HEK293 (cell line): Measurements from ENCODE around the gene DCST1.

Experiments
- MZF1 ChIP-seq: fragments of 450-650 bp; formaldehyde crosslinking; IDR thresholded peaks from 2 replicates; pipeline ENCODE4 v1.5.1; 2017; ENCODE audit warnings: missing biosample characterization, missing genetic modification characterization, borderline replicate concordance
- PRDM4 ChIP-seq: fragments of 450-650 bp; formaldehyde crosslinking; IDR thresholded peaks from 2 replicates; pipeline ENCODE4 v1.5.1; 2017; ENCODE audit warnings: missing biosample characterization, missing genetic modification characterization
- REPIN1 ChIP-seq: fragments of 450-650 bp; formaldehyde crosslinking; IDR thresholded peaks from 2 replicates; pipeline ENCODE4 v1.5.1; 2017; ENCODE audit warnings: missing biosample characterization, missing genetic modification characterization, low read depth
- SP3 ChIP-seq: fragments of 450-650 bp; formaldehyde crosslinking; IDR thresholded peaks from 2 replicates; pipeline ENCODE4 v1.5.1; 2016; ENCODE audit warnings: missing biosample characterization, missing genetic modification characterization
- TCF7L2 ChIP-seq: IDR thresholded peaks from 2 replicates; pipeline ENCODE4 v1.6.1; 2011; ENCODE audit warnings: low read depth, mild to moderate bottlenecking, inconsistent platforms, low read length, moderate library complexity, borderline replicate concordance
- ZFP41 ChIP-seq: fragments of 450-650 bp; formaldehyde crosslinking; IDR thresholded peaks from 2 replicates; pipeline ENCODE4 v1.5.1; 2016; ENCODE audit warnings: missing biosample characterization, missing genetic modification characterization, borderline replicate concordance
- ZIC2 ChIP-seq: fragments of 450-650 bp; formaldehyde crosslinking; IDR thresholded peaks from 2 replicates; pipeline ENCODE4 v1.5.1; 2016; ENCODE audit warnings: missing biosample characterization, missing genetic modification characterization
- ZNF121 ChIP-seq: fragments of 450-650 bp; formaldehyde crosslinking; IDR thresholded peaks from 2 replicates; pipeline ENCODE4 v1.5.1; 2016; ENCODE audit warnings: missing biosample characterization, missing genetic modification characterization
- ZNF132 ChIP-seq: fragments of 450-650 bp; formaldehyde crosslinking; IDR thresholded peaks from 2 replicates; pipeline ENCODE4 v1.5.1; 2017; ENCODE audit warnings: missing biosample characterization, missing genetic modification characterization, borderline replicate concordance
- ZNF133 ChIP-seq: fragments of 450-650 bp; formaldehyde crosslinking; IDR thresholded peaks from 2 replicates; pipeline ENCODE4 v1.5.1; 2016; ENCODE audit warnings: missing biosample characterization, missing genetic modification characterization
- ZNF16 ChIP-seq: fragments of 450-650 bp; formaldehyde crosslinking; IDR thresholded peaks from 2 replicates; pipeline ENCODE4 v1.5.1; 2016; ENCODE audit warnings: low read depth, missing biosample characterization, missing genetic modification characterization
- ZNF175 ChIP-seq: fragments of 450-650 bp; formaldehyde crosslinking; IDR thresholded peaks from 2 replicates; pipeline ENCODE4 v1.5.1; 2016; ENCODE audit warnings: missing biosample characterization, missing genetic modification characterization
- ZNF221 ChIP-seq: fragments of 450-650 bp; formaldehyde crosslinking; IDR thresholded peaks from 2 replicates; pipeline ENCODE4 v1.5.1; 2017; ENCODE audit warnings: missing biosample characterization, missing genetic modification characterization, borderline replicate concordance
- ZNF24 ChIP-seq: fragments of 450-650 bp; formaldehyde crosslinking; IDR thresholded peaks from 2 replicates; pipeline ENCODE4 v1.5.1; 2016; ENCODE audit warnings: missing biosample characterization, missing genetic modification characterization
- ZNF274 ChIP-seq, 2 experiments: fragments of 200-500 bp in 1 of 2; fragments of 450-650 bp in 1 of 2; sonication (Bioruptor generic) in 1 of 2; formaldehyde crosslinking in 1 of 2; IDR thresholded peaks; 2 replicates each; pipeline versions ENCODE4 v1.5.1 to v1.6.1; 2014 to 2016; ENCODE audit warnings: borderline replicate concordance in 1 of 2, inconsistent platforms in 1 of 2, low read length in 1 of 2, missing biosample characterization in 1 of 2, missing genetic modification characterization in 1 of 2
- ZNF366 ChIP-seq: fragments of 450-650 bp; formaldehyde crosslinking; conservative IDR thresholded peaks from 2 replicates; pipeline ENCODE4 v1.5.1; 2016; ENCODE audit warnings: missing biosample characterization, missing genetic modification characterization
- ZNF37A ChIP-seq: fragments of 450-650 bp; IDR thresholded peaks from 2 replicates; pipeline ENCODE4 v1.5.1; 2018; ENCODE audit warnings: missing biosample characterization, missing genetic modification characterization
- ZNF394 ChIP-seq: fragments of 450-650 bp; formaldehyde crosslinking; IDR thresholded peaks from 2 replicates; pipeline ENCODE4 v1.5.1; 2016; ENCODE audit warnings: missing biosample characterization, missing genetic modification characterization, mild to moderate bottlenecking, moderate library complexity, borderline replicate concordance
- ZNF521 ChIP-seq: fragments of 450-650 bp; formaldehyde crosslinking; IDR thresholded peaks from 2 replicates; pipeline ENCODE4 v1.5.1; 2017; ENCODE audit warnings: missing biosample characterization, mild to moderate bottlenecking, missing genetic modification characterization
- ZNF530 ChIP-seq: fragments of 450-650 bp; formaldehyde crosslinking; IDR thresholded peaks from 2 replicates; pipeline ENCODE4 v1.5.1; 2016; ENCODE audit warnings: low read depth, missing biosample characterization, missing genetic modification characterization
- ZNF677 ChIP-seq: fragments of 450-650 bp; IDR thresholded peaks from 2 replicates; pipeline ENCODE4 v1.5.0; 2018; ENCODE audit warnings: missing biosample characterization, mild to moderate bottlenecking, missing genetic modification characterization, moderate library complexity
- ZNF692 ChIP-seq: fragments of 450-650 bp; formaldehyde crosslinking; IDR thresholded peaks from 2 replicates; pipeline ENCODE4 v1.5.1; 2016; ENCODE audit warnings: missing biosample characterization, missing genetic modification characterization
- TF ChIP-seq, protein P1 (sequence below): fragments of 450-650 bp; formaldehyde crosslinking; IDR thresholded peaks from 2 replicates; pipeline ENCODE4 v1.5.1; 2016; ENCODE audit warnings: missing biosample characterization, missing genetic modification characterization
- TF ChIP-seq, protein P2 (sequence below): fragments of 450-650 bp; formaldehyde crosslinking; IDR thresholded peaks from 2 replicates; pipeline ENCODE4 v1.5.1; 2017; ENCODE audit warnings: missing biosample characterization, missing genetic modification characterization
- TF ChIP-seq, protein P3 (sequence below): fragments of 450-650 bp; formaldehyde crosslinking; IDR thresholded peaks from 2 replicates; pipeline ENCODE4 v1.5.1; 2016; ENCODE audit warnings: missing biosample characterization, missing genetic modification characterization

The DCST1 gene

GRCh38 chr1:155050560-155051341 lies 17.1 kb downstream of the DCST1 start, which contains the start of gene ADAM15 (continued):
- TF ChIP-seq ZNF677 (tag by site-specific recombination) (no peak), REPIN1 (tag by site-specific recombination) (no peak), ZNF24 (peak; percentile 42; the same call in 1 of the 2 replicates), TCF7L2 (no peak), MZF1 (tag by site-specific recombination) (no peak), ZNF692 (peak; percentile 77; the same call in 1 of the 2 replicates), ZFP41 (tag by site-specific recombination) (no peak), ZNF394 (peak; percentile 53; the same call in 1 of the 2 replicates), ZNF16 (no peak), ZIC2 (tag by site-specific recombination) (peak; percentile 72), ZNF274 (IDR thresholded peaks at IDR 0.05; ENCODE audit: low read length) (no peak), ZNF274 (tag by site-specific recombination; IDR thresholded peaks at IDR 0.05; ENCODE audit: borderline replicate concordance) (no peak), PRDM4 (tag by site-specific recombination) (no peak), ZNF133 (no peak), ZNF37A (no peak), ZNF530 (tag by site-specific recombination) (no peak), ZNF521 (tag by site-specific recombination) (no peak), ZNF221 (tag by site-specific recombination) (no peak), SP3 (tag by site-specific recombination) (peak; percentile 86), ZNF175 (tag by site-specific recombination) (no peak), ZNF132 (no peak), ZNF366 (no peak), ZNF121 (tag by site-specific recombination) (peak; percentile 91)
- TF ChIP-seq, protein P1, sequence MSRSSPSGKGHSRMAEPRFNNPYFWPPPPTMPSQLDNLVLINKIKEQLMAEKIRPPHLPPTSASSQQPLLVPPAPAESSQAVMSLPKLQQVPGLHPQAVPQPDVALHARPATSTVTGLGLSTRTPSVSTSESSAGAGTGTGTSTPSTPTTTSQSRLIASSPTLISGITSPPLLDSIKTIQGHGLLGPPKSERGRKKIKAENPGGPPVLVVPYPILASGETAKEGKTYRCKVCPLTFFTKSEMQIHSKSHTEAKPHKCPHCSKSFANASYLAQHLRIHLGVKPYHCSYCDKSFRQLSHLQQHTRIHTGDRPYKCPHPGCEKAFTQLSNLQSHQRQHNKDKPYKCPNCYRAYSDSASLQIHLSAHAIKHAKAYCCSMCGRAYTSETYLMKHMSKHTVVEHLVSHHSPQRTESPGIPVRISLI = no peak
- TF ChIP-seq, protein P2, sequence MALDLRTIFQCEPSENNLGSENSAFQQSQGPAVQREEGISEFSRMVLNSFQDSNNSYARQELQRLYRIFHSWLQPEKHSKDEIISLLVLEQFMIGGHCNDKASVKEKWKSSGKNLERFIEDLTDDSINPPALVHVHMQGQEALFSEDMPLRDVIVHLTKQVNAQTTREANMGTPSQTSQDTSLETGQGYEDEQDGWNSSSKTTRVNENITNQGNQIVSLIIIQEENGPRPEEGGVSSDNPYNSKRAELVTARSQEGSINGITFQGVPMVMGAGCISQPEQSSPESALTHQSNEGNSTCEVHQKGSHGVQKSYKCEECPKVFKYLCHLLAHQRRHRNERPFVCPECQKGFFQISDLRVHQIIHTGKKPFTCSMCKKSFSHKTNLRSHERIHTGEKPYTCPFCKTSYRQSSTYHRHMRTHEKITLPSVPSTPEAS = peak; percentile 30; the same call in 1 of the 2 replicates
- TF ChIP-seq, protein P3, sequence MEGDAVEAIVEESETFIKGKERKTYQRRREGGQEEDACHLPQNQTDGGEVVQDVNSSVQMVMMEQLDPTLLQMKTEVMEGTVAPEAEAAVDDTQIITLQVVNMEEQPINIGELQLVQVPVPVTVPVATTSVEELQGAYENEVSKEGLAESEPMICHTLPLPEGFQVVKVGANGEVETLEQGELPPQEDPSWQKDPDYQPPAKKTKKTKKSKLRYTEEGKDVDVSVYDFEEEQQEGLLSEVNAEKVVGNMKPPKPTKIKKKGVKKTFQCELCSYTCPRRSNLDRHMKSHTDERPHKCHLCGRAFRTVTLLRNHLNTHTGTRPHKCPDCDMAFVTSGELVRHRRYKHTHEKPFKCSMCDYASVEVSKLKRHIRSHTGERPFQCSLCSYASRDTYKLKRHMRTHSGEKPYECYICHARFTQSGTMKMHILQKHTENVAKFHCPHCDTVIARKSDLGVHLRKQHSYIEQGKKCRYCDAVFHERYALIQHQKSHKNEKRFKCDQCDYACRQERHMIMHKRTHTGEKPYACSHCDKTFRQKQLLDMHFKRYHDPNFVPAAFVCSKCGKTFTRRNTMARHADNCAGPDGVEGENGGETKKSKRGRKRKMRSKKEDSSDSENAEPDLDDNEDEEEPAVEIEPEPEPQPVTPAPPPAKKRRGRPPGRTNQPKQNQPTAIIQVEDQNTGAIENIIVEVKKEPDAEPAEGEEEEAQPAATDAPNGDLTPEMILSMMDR (tag by site-specific recombination) = peak; percentile 99
